MCF 10A (cell line): ENCODE data around the gene MEGF8. TPM values are rescaled to one million over a fixed set of nuclear protein-coding genes. Genes with fewer than 3 reads are reported as not detected.

Source experiments
- BruUV-seq: library from RNA; stranded (reverse); fragments of 400-500 nt; replicated peaks from 2 replicates; lab custom pipeline; 2021; lab: Mats Ljungman, UMichigan
- CTCF ChIA-PET: fragments of 300-600 bp; sonication (Branson Sonifier 250); formaldehyde crosslinking; extraction: SDS; loops from one replicate; lab custom pipeline; 2021; ENCODE audit warnings: antibody characterized with exemption, inconsistent platforms; lab: Yijun Ruan, JAX
- POLR2A ChIA-PET: fragments of 300-600, 350-650 bp; sonication (Branson Sonifier 250); formaldehyde crosslinking; extraction: SDS; loops from one replicate; lab custom pipeline; 2020; ENCODE audit warnings: antibody characterized with exemption, inconsistent platforms; lab: Yijun Ruan, JAX
- DNase-seq: peaks from one replicate; pipeline ENCODE4 v3.0.0-alpha.2; 2018; ENCODE audit not compliant: unreplicated experiment
- H3K27ac Mint-ChIP-seq: one replicate; pipeline ENCODE4 v1.8.0; 2022; ENCODE audit warnings: mild to moderate bottlenecking, low read depth, mixed read lengths; ENCODE audit not compliant: unreplicated experiment
- H3K27me3 Mint-ChIP-seq: one replicate; pipeline ENCODE4 v1.8.0; 2022; ENCODE audit warnings: mixed read lengths; ENCODE audit not compliant: insufficient read depth, unreplicated experiment
- H3K36me3 Mint-ChIP-seq: one replicate; pipeline ENCODE4 v1.8.0; 2022; ENCODE audit warnings: mild to moderate bottlenecking, moderate library complexity, mixed read lengths; ENCODE audit not compliant: insufficient read depth, unreplicated experiment
- H3K4me1 Mint-ChIP-seq: one replicate; pipeline ENCODE4 v1.8.0; 2022; ENCODE audit warnings: mixed read lengths; ENCODE audit not compliant: insufficient read depth, unreplicated experiment
- H3K4me3 Mint-ChIP-seq: one replicate; pipeline ENCODE4 v1.8.0; 2022; ENCODE audit warnings: mild to moderate bottlenecking, moderate library complexity, mixed read lengths; ENCODE audit not compliant: unreplicated experiment
- H3K9me3 Mint-ChIP-seq: one replicate; pipeline ENCODE4 v1.8.0; 2022; ENCODE audit warnings: mixed read lengths; ENCODE audit not compliant: unreplicated experiment
- CTCF ChIP-seq: fragments of 200-600 bp; IDR thresholded peaks from one replicate; pipeline ENCODE4 v1.8.0; 2022; ENCODE audit warnings: antibody characterized with exemption, mild to moderate bottlenecking; ENCODE audit not compliant: unreplicated experiment
- intact Hi-C: fragments of 100-400 bp; cut with micrococcal nuclease; formaldehyde crosslinking; loops from 2 replicates; pipeline ENCODE4 v1.14.1; 2022
- total RNA-seq: library from RNA; stranded (reverse); gene quantifications from 2 replicates; pipeline ENCODE4 v1.2.3, GENCODE V29; 2022

Gene MEGF8
- total RNA-seq, 1 experiment from 2014 or later = 13.0 TPM

- BruUV-seq = no TSS peak
- no peak for TF ChIP-seq CTCF
- Mint-ChIP-seq H3K36me3 (peaks cover 48% of the 10 kb centered on the region), H3K4me1 (peaks cover 21% of the 10 kb centered on the region), H3K4me3 (no peak overlapping the region), H3K27me3 (no peaks in the 10 kb centered on the region), H3K9me3 (no peaks in the 10 kb centered on the region), H3K27ac (no peak overlapping the region)
- no peak for DNase-seq
- intact Hi-C loops = no loop called here
- POLR2A ChIA-PET = interaction anchor here (0.6 kb wide), 2 partner anchors 8 to 759 kb away, joined by 3 to 4 read pairs; no protein-coding TSS in a partner anchor
- CTCF ChIA-PET = interaction anchor here (0.5 to 2.5 kb wide), 4 partner anchors 8 to 156 kb away, joined by 3 to 14 read pairs (median 6); no protein-coding TSS in a partner anchor
These were observed 36.4 kb upstream of the MEGF8 start for GRCh38 chr19:42288881-42289555.

GRCh38 chr19:42289556-42290041 is 35.8 kb upstream of the MEGF8 start:
- Mint-ChIP-seq H3K4me1 (peaks cover 20% of the 10 kb centered on the region), H3K27ac (no peak overlapping the region), H3K36me3 (peaks cover 53% of the 10 kb centered on the region), H3K9me3 (no peaks in the 10 kb centered on the region), H3K4me3 (no peak overlapping the region), H3K27me3 (no peaks in the 10 kb centered on the region)
- BruUV-seq = no TSS peak
- ChIA-PET CTCF (interaction anchor here (1.1 to 2.5 kb wide), 2 partner anchors 8 to 43 kb away, joined by 6 to 14 read pairs; no protein-coding TSS in a partner anchor), POLR2A (interaction anchor here (0.6 kb wide), 1 partner anchor 759 kb away, joined by 3 read pairs; no protein-coding TSS in a partner anchor)
- TF ChIP-seq CTCF = no peak
- intact Hi-C loops = no loop called here
- no peak for DNase-seq

GRCh38 chr19:42290136-42290522 is 35.3 kb upstream of the MEGF8 start:
- Mint-ChIP-seq H3K4me3 (no peak overlapping the region), H3K27ac (no peak overlapping the region), H3K4me1 (peaks cover 14% of the 10 kb centered on the region), H3K9me3 (no peaks in the 10 kb centered on the region), H3K27me3 (no peaks in the 10 kb centered on the region), H3K36me3 (peaks cover 58% of the 10 kb centered on the region)
- TF ChIP-seq CTCF = no peak
- ChIA-PET POLR2A (no interaction called here), CTCF (no interaction called here)
- BruUV-seq = no TSS peak
- no peak for DNase-seq
- intact Hi-C loops = no loop called here

GRCh38 chr19:42290523-42291434 is 34.7 kb upstream of the MEGF8 start:
- ChIA-PET POLR2A (no interaction called here), CTCF (no interaction called here)
- peak; percentile 50 for TF ChIP-seq CTCF
- Mint-ChIP-seq H3K36me3 (peaks cover 62% of the 10 kb centered on the region), H3K4me1 (peaks cover 11% of the 10 kb centered on the region), H3K4me3 (no peak overlapping the region), H3K27me3 (no peaks in the 10 kb centered on the region), H3K27ac (no peak overlapping the region), H3K9me3 (no peaks in the 10 kb centered on the region)
- BruUV-seq = no TSS peak
- peak; percentile 26 for DNase-seq
- intact Hi-C loops = no loop called here
